ENCODE results near the gene RFX8.
"Not testable (repeated sequence)": the region's sequence is repeated elsewhere in the genome, so short reads cannot be mapped to it uniquely, and the experiment has no call there.

- TF ChIP-seq CTCF (conservative IDR thresholded peaks at IDR 0.05; ENCODE audit: low read depth, low read length); EZH2 (IDR thresholded peaks at IDR 0.05; ENCODE audit: borderline replicate concordance, low read depth, low read length, poor library complexity, severe bottlenecking): not testable (repeated sequence)
Measured at GRCh38 chr2:101504744-101505143, 29.8 kb upstream of the RFX8 start.

Data from A673 (cell line).